Measurements from ENCODE around the gene SGO2.
A peak's percentile ranks its signal among the peaks of the same experiment; 100 is the strongest.

The SGO2 gene

GRCh38 chr2:200525882-200526651 is at the start of gene SGO2:
TSS of gene SGO2 (plus strand) at chr2:200526207. CDS start at chr2:200532976, 6,769 bp downstream.
- DNase-seq (ENCODE audit: low spot score), result peak; percentile 95

- DNase-seq (ENCODE audit: low spot score), result no peak
These were observed 49.2 kb upstream of the SGO2 start for GRCh38 chr2:200476836-200477235.

GRCh38 chr2:200477667-200478131 is 48.3 kb upstream of the SGO2 start:
- DNase-seq (ENCODE audit: low spot score), result peak; percentile 80

GRCh38 chr2:200479692-200480265 is 46.2 kb upstream of the SGO2 start:
- no peak for DNase-seq (ENCODE audit: low spot score)

- DNase-seq (ENCODE audit: low spot score), result no peak
These were observed 43.8 kb upstream of the SGO2 start for GRCh38 chr2:200482194-200482593.

- no peak for DNase-seq (ENCODE audit: low spot score)
These were observed 42.2 kb upstream of the SGO2 start for GRCh38 chr2:200483729-200484198.

GRCh38 chr2:200484934-200485333 is 41.1 kb upstream of the SGO2 start:
- DNase-seq (ENCODE audit: low spot score), result no peak

- DNase-seq (ENCODE audit: low spot score), result no peak
These were observed 39.5 kb upstream of the SGO2 start for GRCh38 chr2:200486529-200486928.

GRCh38 chr2:200488169-200488568 is 37.8 kb upstream of the SGO2 start:
- no peak for DNase-seq (ENCODE audit: low spot score)

GRCh38 chr2:200490001-200490400 is 36.0 kb upstream of the SGO2 start:
- no peak for DNase-seq (ENCODE audit: low spot score)

GRCh38 chr2:200492656-200493055 is 33.4 kb upstream of the SGO2 start:
- no peak for DNase-seq (ENCODE audit: low spot score)

- DNase-seq (ENCODE audit: low spot score), result no peak
These were observed 32.0 kb upstream of the SGO2 start for GRCh38 chr2:200494048-200494447.

GRCh38 chr2:200496696-200497095 is 29.3 kb upstream of the SGO2 start:
- no peak for DNase-seq (ENCODE audit: low spot score)

- DNase-seq (ENCODE audit: low spot score), result no peak
These were observed 27.4 kb upstream of the SGO2 start for GRCh38 chr2:200498402-200499162.

GRCh38 chr2:200502196-200502595 is 23.8 kb upstream of the SGO2 start:
- no peak for DNase-seq (ENCODE audit: low spot score)

GRCh38 chr2:200506679-200507078 is 19.3 kb upstream of the SGO2 start:
- DNase-seq (ENCODE audit: low spot score), result no peak

GRCh38 chr2:200507179-200507578 is 18.8 kb upstream of the SGO2 start:
- no peak for DNase-seq (ENCODE audit: low spot score)

GRCh38 chr2:200509235-200509611 is 16.8 kb upstream of the SGO2 start:
- peak; percentile 21 for DNase-seq (ENCODE audit: low spot score)

- DNase-seq (ENCODE audit: low spot score), result peak; percentile 87
These were observed 16.2 kb upstream of the SGO2 start, which contains the start of gene KCTD18 for GRCh38 chr2:200509612-200510433. TSS of gene KCTD18 (minus strand) at chr2:200510068. CDS start at chr2:200507016, 3,052 bp downstream.

- DNase-seq (ENCODE audit: low spot score), result no peak
These were observed 10.9 kb upstream of the SGO2 start for GRCh38 chr2:200515155-200515554.

GRCh38 chr2:200523158-200523557 is 2.8 kb upstream of the SGO2 start:
- DNase-seq (ENCODE audit: low spot score), result no peak

- DNase-seq (ENCODE audit: low spot score), result no peak
These were observed 2.4 kb upstream of the SGO2 start for GRCh38 chr2:200523604-200524003.

All from globus pallidus (tissue), 1 donor.